CD4-positive, alpha-beta T cell (primary cell): Measurements from ENCODE around the gene SMTNL1. TPM values are rescaled to one million over a fixed set of nuclear protein-coding genes. Genes with fewer than 3 reads are reported as not detected.

Experiments
- ATAC-seq: fragments of 200-7000 bp; cut with Tn5 transposase; one replicate; pipeline ENCODE4 v1.10.0; 2022; ENCODE audit warnings: mild to moderate bottlenecking; ENCODE audit not compliant: poor library complexity
- CTCF ChIA-PET: fragments of 350-600 bp; sonication (Branson Sonifier 250); formaldehyde crosslinking; loops from one replicate; lab custom pipeline; 2021; ENCODE audit warnings: antibody characterized with exemption, inconsistent platforms; lab: Charles Lee
- POLR2A ChIA-PET: fragments of 350-600 bp; sonication (Branson Sonifier 250); formaldehyde crosslinking; loops from one replicate; lab custom pipeline; 2021; ENCODE audit warnings: antibody characterized with exemption, inconsistent platforms; lab: Charles Lee
- DNase-seq, 14 experiments: peaks; one replicate each; pipeline ENCODE4 v3.0.0-alpha.2; 2013 to 2020; ENCODE audit warnings: mixed read lengths in 2 of 14
- H3K27ac ChIP-seq, 2 donors: one replicate each; pipeline versions ENCODE4 v1.5.1 to v1.7.0; 2013; ENCODE audit warnings: low read length in 2 of 2, low read depth in 1 of 2, mild to moderate bottlenecking in 1 of 2
- H3K27me3 ChIP-seq, 2 experiments: 1 replicate in 1 of 2; 2 replicates in 1 of 2; pipeline versions ENCODE4 v1.6.1 to v1.7.0; 2013; ENCODE audit warnings: low read length in 2 of 2, control low read depth in 1 of 2, mild to moderate bottlenecking in 1 of 2, moderate library complexity in 1 of 2; ENCODE audit not compliant: insufficient read depth in 2 of 2, control insufficient read depth in 1 of 2
- H3K36me3 ChIP-seq: one replicate; pipeline ENCODE4 v1.6.1; 2013; ENCODE audit warnings: low read length, control low read depth; ENCODE audit not compliant: insufficient read depth
- H3K4me1 ChIP-seq: one replicate; pipeline ENCODE4 v1.6.1; 2013; ENCODE audit warnings: low read length, control low read depth; ENCODE audit not compliant: insufficient read depth
- H3K4me3 ChIP-seq: one replicate; pipeline ENCODE4 v1.5.1; 2013; ENCODE audit warnings: mild to moderate bottlenecking, low read length, moderate library complexity
- H3K9me3 ChIP-seq, 2 experiments: 1 replicate in 1 of 2; 2 replicates in 1 of 2; pipeline versions ENCODE4 v1.6.1 to v1.7.0; 2013; ENCODE audit warnings: low read length in 2 of 2, mild to moderate bottlenecking in 2 of 2, control low read depth in 1 of 2, moderate library complexity in 1 of 2; ENCODE audit not compliant: control insufficient read depth in 1 of 2, insufficient read depth in 1 of 2
- H3K27ac Mint-ChIP-seq: one replicate; pipeline ENCODE4 v1.8.0; 2020; ENCODE audit warnings: mixed read lengths
- H3K27me3 Mint-ChIP-seq: one replicate; pipeline ENCODE4 v1.8.0; 2021; ENCODE audit warnings: mixed read lengths
- H3K36me3 Mint-ChIP-seq: one replicate; pipeline ENCODE4 v1.8.0; 2021; ENCODE audit warnings: low read depth, mixed read lengths
- H3K4me1 Mint-ChIP-seq: one replicate; pipeline ENCODE4 v1.8.0; 2021; ENCODE audit warnings: low read depth, mixed read lengths
- H3K4me3 Mint-ChIP-seq: one replicate; pipeline ENCODE4 v1.8.0; 2020; ENCODE audit warnings: mild to moderate bottlenecking, mixed read lengths
- H3K9me3 Mint-ChIP-seq: one replicate; pipeline ENCODE4 v1.8.0; 2020; ENCODE audit warnings: mixed read lengths
- CTCF ChIP-seq: fragments of 200-600 bp; IDR thresholded peaks from one replicate; pipeline ENCODE4 v1.8.0; 2022; ENCODE audit warnings: antibody characterized with exemption, mild to moderate bottlenecking
- intact Hi-C, 2 experiments: fragments of 100-400 bp; cut with DNase I in 1 of 2; cut with micrococcal nuclease in 1 of 2; formaldehyde crosslinking; loops; one replicate each; pipeline versions ENCODE4 v1.15.1 to v1.9.0; 2023 to 2025; cut with DNase I, micrococcal nuclease
- total RNA-seq, 174 experiments: library from RNA in 2 of 174; stranded (reverse) in 2 of 174; gene quantifications; one replicate each; pipeline ENCODE4 v1.2.3 and lab custom pipeline; 2021 to 2026

SMTNL1 gene
- total RNA-seq, 2 experiments from 2014 or later = not detected

DNA sequence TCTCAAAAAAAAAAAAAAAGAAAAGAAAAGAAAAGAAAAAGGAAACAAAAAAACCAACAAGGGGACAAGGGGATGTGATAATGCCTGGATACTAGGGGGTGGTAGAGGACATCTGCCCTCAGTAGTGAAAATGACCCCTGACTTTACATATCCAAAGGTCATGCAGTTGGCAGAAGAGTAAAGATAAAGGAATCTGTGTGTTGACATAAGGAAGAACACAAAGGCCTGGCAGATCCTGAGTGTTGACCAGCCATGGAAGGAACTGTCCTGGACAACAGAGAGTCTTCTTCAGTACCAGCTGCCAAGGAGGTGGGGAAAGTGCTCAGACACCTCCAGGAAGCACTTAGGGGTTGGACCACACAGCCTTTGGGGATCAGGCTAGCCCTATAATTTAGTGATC, 34.5 kb upstream of the SMTNL1 start:
- Histone ChIP-seq H3K4me1 (no peaks in the 10 kb centered on the region), H3K36me3 (peaks cover 34% of the 10 kb centered on the region), H3K4me3 (no peak overlapping the region), H3K27ac (no peak overlapping the region), H3K27me3 (no peaks in the 10 kb centered on the region), H3K9me3 (no peaks in the 10 kb centered on the region)
- ChIA-PET CTCF (no interaction called here), POLR2A (no interaction called here)
- Mint-ChIP-seq H3K27me3 (no peaks in the 10 kb centered on the region), H3K9me3 (no peaks in the 10 kb centered on the region), H3K27ac (no peak overlapping the region), H3K36me3 (peaks cover 24% of the 10 kb centered on the region), H3K4me1 (no peaks in the 10 kb centered on the region), H3K4me3 (no peak overlapping the region)
- DNase-seq = no peak
- no peak for TF ChIP-seq CTCF
- intact Hi-C loops = no loop called here
- ATAC-seq = no peak

- Histone ChIP-seq H3K27ac (no peak overlapping the region), H3K27me3 (no peaks in the 10 kb centered on the region), H3K4me3 (no peak overlapping the region), H3K36me3 (peaks cover 27% of the 10 kb centered on the region), H3K9me3 (no peaks in the 10 kb centered on the region), H3K4me1 (no peaks in the 10 kb centered on the region)
- ChIA-PET CTCF (interaction anchor here (1.0 kb wide), 1 partner anchor 24 kb away, joined by 3 read pairs; no protein-coding TSS in a partner anchor), POLR2A (no interaction called here)
- intact Hi-C loops = no loop called here
- no peak overlapping the region for H3K4me3 Mint-ChIP-seq
- ATAC-seq (no peak), DNase-seq (no peak)
- peaks cover 24% of the 10 kb centered on the region for H3K36me3 Mint-ChIP-seq
- H3K9me3 Mint-ChIP-seq = no peaks in the 10 kb centered on the region
- no peaks in the 10 kb centered on the region for H3K27me3 Mint-ChIP-seq
- H3K4me1 Mint-ChIP-seq = no peaks in the 10 kb centered on the region
- no peak for TF ChIP-seq CTCF
- no peak overlapping the region for H3K27ac Mint-ChIP-seq
Observed at GRCh38 chr11:57504511-57504910, 32.9 kb upstream of the SMTNL1 start.

DNA sequence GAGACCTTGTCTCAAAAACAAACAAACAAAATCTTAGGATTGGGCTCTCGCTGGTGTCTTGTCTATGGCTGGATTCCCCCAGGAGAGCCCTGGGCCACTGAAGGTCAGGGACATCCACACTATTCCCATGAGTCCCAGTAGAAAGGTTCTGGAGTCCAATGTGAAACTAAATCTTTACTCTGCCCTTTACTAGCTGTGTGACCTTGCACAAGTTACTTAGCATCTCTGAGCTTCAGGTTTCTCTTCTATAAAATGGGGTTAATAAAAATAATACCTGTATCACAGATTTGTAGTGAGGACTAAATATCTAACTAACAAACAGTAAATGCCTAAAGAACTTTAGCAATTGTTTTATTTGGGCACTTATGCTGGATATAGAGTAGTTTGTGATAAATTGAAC, 30.9 kb upstream of the SMTNL1 start:
- ChIA-PET POLR2A (interaction anchor here (1.0 kb wide), 1 partner anchor 33 kb away, joined by 3 read pairs; no protein-coding TSS in a partner anchor), CTCF (interaction anchor here (1.2 kb wide), 1 partner anchor 10 kb away, joined by 3 read pairs; no protein-coding TSS in a partner anchor)
- Mint-ChIP-seq H3K4me3 (no peak overlapping the region), H3K4me1 (peaks cover 6% of the 10 kb centered on the region), H3K9me3 (no peaks in the 10 kb centered on the region), H3K27me3 (no peaks in the 10 kb centered on the region), H3K27ac (no peak overlapping the region), H3K36me3 (peaks cover 14% of the 10 kb centered on the region)
- intact Hi-C loops = no loop called here
- no peak for ATAC-seq
- H3K27me3 ChIP-seq = no peaks in the 10 kb centered on the region
- no peaks in the 10 kb centered on the region for H3K9me3 ChIP-seq
- H3K4me3 ChIP-seq = no peak overlapping the region
- no peak for TF ChIP-seq CTCF
- peaks cover 13% of the 10 kb centered on the region for H3K36me3 ChIP-seq
- no peak for DNase-seq
- no peak overlapping the region for H3K27ac ChIP-seq
- H3K4me1 ChIP-seq = no peaks in the 10 kb centered on the region
